Activated CD8-positive, alpha-beta memory T cell treated with anti-CD3 and anti-CD28 coated beads, Interleukin-2, amount 10 ng/mL, durations not matched to agents 7 days and 5 days (primary cell): ENCODE results near the gene TES. TPM values are rescaled to one million over a fixed set of nuclear protein-coding genes. Genes with fewer than 3 reads are reported as not detected.
A peak's percentile ranks its signal among the peaks of the same experiment; 100 is the strongest.

Experiments used
- ATAC-seq: fragments of 150-1000 bp; cut with Tn5 transposase; one replicate; pipeline ENCODE4 v1.10.0; 2021; ENCODE audit warnings: moderate library complexity
- CTCF ChIA-PET: fragments of 350-600 bp; sonication (Branson Sonifier 250); formaldehyde crosslinking; loops from one replicate; lab custom pipeline; 2021; ENCODE audit warnings: antibody characterized with exemption; lab: Charles Lee
- DNase-seq: peaks from one replicate; pipeline ENCODE4 v3.0.0-alpha.2; 2020
- H3K27ac Mint-ChIP-seq: one replicate; pipeline ENCODE4 v1.8.0; 2021; ENCODE audit warnings: mild to moderate bottlenecking, mixed read lengths
- H3K27me3 Mint-ChIP-seq: one replicate; pipeline ENCODE4 v1.8.0; 2021; ENCODE audit warnings: mixed read lengths
- H3K36me3 Mint-ChIP-seq: one replicate; pipeline ENCODE4 v1.8.0; 2021; ENCODE audit warnings: mild to moderate bottlenecking, mixed read lengths
- H3K4me1 Mint-ChIP-seq: one replicate; pipeline ENCODE4 v1.8.0; 2021; ENCODE audit warnings: mixed read lengths
- H3K4me3 Mint-ChIP-seq: one replicate; pipeline ENCODE4 v1.8.0; 2021; ENCODE audit warnings: mild to moderate bottlenecking, moderate library complexity, mixed read lengths
- H3K9me3 Mint-ChIP-seq: one replicate; pipeline ENCODE4 v1.8.0; 2022; ENCODE audit warnings: low read depth, mixed read lengths
- total RNA-seq, 2 experiments: library from RNA; stranded (reverse); gene quantifications; one replicate each; pipeline ENCODE4 v1.2.3, GENCODE V29; 2021

TES gene
- total RNA-seq, 2 experiments from 2014 or later: 98.5 TPM

- Mint-ChIP-seq H3K36me3 (no peaks in the 10 kb centered on the region), H3K27me3 (no peaks in the 10 kb centered on the region), H3K4me1 (peaks cover 71% of the 10 kb centered on the region), H3K27ac (peak overlapping the region; percentile 33), H3K4me3 (no peak overlapping the region), H3K9me3 (no peaks in the 10 kb centered on the region)
- CTCF ChIA-PET: interaction anchor here (0.7 to 2.0 kb wide), 6 partner anchors 8 to 58 kb away, joined by 3 to 9 read pairs (median 4); partner anchors contain the start of gene TES
- peak; percentile 46 for ATAC-seq
- DNase-seq: no peak
Measured at GRCh38 chr7:116230191-116231005, 20.1 kb downstream of the TES start.

- peaks cover 3% of the 10 kb centered on the region for H3K36me3 Mint-ChIP-seq
Measured at GRCh38 chr7:116231543-116231942, 21.2 kb downstream of the TES start.

GRCh38 chr7:116231949-116232348, 21.6 kb downstream of the TES start:
- H3K27ac Mint-ChIP-seq: peak overlapping the region; percentile 15
- no peaks in the 10 kb centered on the region for H3K27me3 Mint-ChIP-seq
- ATAC-seq: no peak
- DNase-seq: no peak
- H3K4me3 Mint-ChIP-seq: no peak overlapping the region
- CTCF ChIA-PET: interaction anchor here (1.0 to 2.0 kb wide), 6 partner anchors 14 to 65 kb away, joined by 3 to 9 read pairs (median 4); partner anchors contain the start of gene TES
- peaks cover 69% of the 10 kb centered on the region for H3K4me1 Mint-ChIP-seq
- H3K36me3 Mint-ChIP-seq: peaks cover 3% of the 10 kb centered on the region
- H3K9me3 Mint-ChIP-seq: no peaks in the 10 kb centered on the region

More at GRCh38 chr7:116231543-116231942, 21.2 kb downstream of the TES start:
- H3K4me3 Mint-ChIP-seq: no peak overlapping the region
- H3K4me1 Mint-ChIP-seq: peaks cover 71% of the 10 kb centered on the region
- H3K27ac Mint-ChIP-seq: no peak overlapping the region
- ATAC-seq: no peak
- no peaks in the 10 kb centered on the region for H3K27me3 Mint-ChIP-seq
- DNase-seq: no peak
- CTCF ChIA-PET: interaction anchor here (0.8 to 2.0 kb wide), 6 partner anchors 14 to 51 kb away, joined by 3 to 9 read pairs (median 4); partner anchors contain the start of gene TES
- H3K9me3 Mint-ChIP-seq: no peaks in the 10 kb centered on the region

GRCh38 chr7:116232350-116232749, 22.0 kb downstream of the TES start:
- ATAC-seq: no peak
- Mint-ChIP-seq H3K27me3 (no peaks in the 10 kb centered on the region), H3K4me1 (peaks cover 69% of the 10 kb centered on the region), H3K27ac (no peak overlapping the region), H3K9me3 (no peaks in the 10 kb centered on the region), H3K36me3 (peaks cover 6% of the 10 kb centered on the region), H3K4me3 (no peak overlapping the region)
- CTCF ChIA-PET: interaction anchor here (1.0 to 2.0 kb wide), 6 partner anchors 15 to 66 kb away, joined by 3 to 9 read pairs (median 4); partner anchors contain the start of gene TES
- DNase-seq: no peak

GRCh38 chr7:116232920-116233319, 22.6 kb downstream of the TES start:
- Mint-ChIP-seq H3K4me1 (peaks cover 66% of the 10 kb centered on the region), H3K36me3 (peaks cover 11% of the 10 kb centered on the region), H3K27me3 (no peaks in the 10 kb centered on the region), H3K27ac (no peak overlapping the region), H3K9me3 (no peaks in the 10 kb centered on the region), H3K4me3 (no peak overlapping the region)
- DNase-seq (no peak), ATAC-seq (no peak)
- CTCF ChIA-PET: interaction anchor here (1.0 to 1.7 kb wide), 4 partner anchors 15 to 66 kb away, joined by 3 to 5 read pairs (median 4); partner anchors contain the start of gene TES

GRCh38 chr7:116234517-116235200, 24.3 kb downstream of the TES start:
- Mint-ChIP-seq H3K36me3 (peaks cover 13% of the 10 kb centered on the region), H3K4me3 (no peak overlapping the region), H3K27ac (peak overlapping the region; percentile 54), H3K4me1 (peaks cover 57% of the 10 kb centered on the region), H3K9me3 (no peaks in the 10 kb centered on the region), H3K27me3 (no peaks in the 10 kb centered on the region)
- CTCF ChIA-PET: interaction anchor here (1.1 to 3.7 kb wide), 11 partner anchors 14 to 96 kb away, joined by 3 to 63 read pairs (median 9); partner anchors contain the start of gene TES
- no peak for DNase-seq
- no peak for ATAC-seq

GRCh38 chr7:116235380-116235779, 25.0 kb downstream of the TES start:
- no peak overlapping the region for H3K27ac Mint-ChIP-seq
- peak; percentile 11 for ATAC-seq
- no peak overlapping the region for H3K4me3 Mint-ChIP-seq
- CTCF ChIA-PET: interaction anchor here (0.6 to 3.7 kb wide), 24 partner anchors 10 to 353 kb away, joined by 3 to 63 read pairs (median 6); partner anchors contain the start of gene TES
- H3K27me3 Mint-ChIP-seq: no peaks in the 10 kb centered on the region
- DNase-seq: no peak
- no peaks in the 10 kb centered on the region for H3K9me3 Mint-ChIP-seq
- peaks cover 50% of the 10 kb centered on the region for H3K4me1 Mint-ChIP-seq
- peaks cover 15% of the 10 kb centered on the region for H3K36me3 Mint-ChIP-seq

- Mint-ChIP-seq H3K27me3 (no peaks in the 10 kb centered on the region), H3K4me3 (no peak overlapping the region), H3K9me3 (no peaks in the 10 kb centered on the region), H3K27ac (no peak overlapping the region), H3K4me1 (peaks cover 42% of the 10 kb centered on the region), H3K36me3 (peaks cover 18% of the 10 kb centered on the region)
- peak; percentile 75 for ATAC-seq
- DNase-seq: peak; percentile 65
- CTCF ChIA-PET: interaction anchor here (0.6 to 3.7 kb wide), 29 partner anchors 10 to 353 kb away, joined by 3 to 63 read pairs (median 5); partner anchors contain the start of gene TES
Measured at GRCh38 chr7:116236020-116236630, 25.8 kb downstream of the TES start.

- CTCF ChIA-PET: interaction anchor here (1.0 to 2.6 kb wide), 4 partner anchors 9 to 101 kb away, joined by 3 to 10 read pairs (median 6); no protein-coding TSS in a partner anchor
- H3K4me3 Mint-ChIP-seq: no peak overlapping the region
- peaks cover 37% of the 10 kb centered on the region for H3K36me3 Mint-ChIP-seq
- H3K27ac Mint-ChIP-seq: no peak overlapping the region
- no peak for ATAC-seq
- H3K9me3 Mint-ChIP-seq: peaks cover 3% of the 10 kb centered on the region
- H3K27me3 Mint-ChIP-seq: no peaks in the 10 kb centered on the region
- no peak for DNase-seq
- peaks cover 22% of the 10 kb centered on the region for H3K4me1 Mint-ChIP-seq
Measured at GRCh38 chr7:116239020-116239419, 28.7 kb downstream of the TES start.

GRCh38 chr7:116239434-116239833, 29.1 kb downstream of the TES start:
- CTCF ChIA-PET: interaction anchor here (1.0 to 2.6 kb wide), 4 partner anchors 9 to 101 kb away, joined by 3 to 10 read pairs (median 6); no protein-coding TSS in a partner anchor
- ATAC-seq (no peak), DNase-seq (no peak)
- peaks cover 3% of the 10 kb centered on the region for H3K9me3 Mint-ChIP-seq
- H3K27ac Mint-ChIP-seq: no peak overlapping the region
- no peak overlapping the region for H3K4me3 Mint-ChIP-seq
- H3K27me3 Mint-ChIP-seq: no peaks in the 10 kb centered on the region
- H3K4me1 Mint-ChIP-seq: peaks cover 18% of the 10 kb centered on the region
- peaks cover 41% of the 10 kb centered on the region for H3K36me3 Mint-ChIP-seq

GRCh38 chr7:116240024-116240668, 29.8 kb downstream of the TES start:
- Mint-ChIP-seq H3K4me1 (peaks cover 14% of the 10 kb centered on the region), H3K27me3 (no peaks in the 10 kb centered on the region), H3K4me3 (no peak overlapping the region), H3K27ac (no peak overlapping the region), H3K36me3 (peaks cover 49% of the 10 kb centered on the region), H3K9me3 (peaks cover 3% of the 10 kb centered on the region)
- CTCF ChIA-PET: interaction anchor here (1.2 to 2.6 kb wide), 3 partner anchors 10 to 67 kb away, joined by 3 to 10 read pairs (median 9); no protein-coding TSS in a partner anchor
- ATAC-seq (no peak), DNase-seq (no peak)

GRCh38 chr7:116241291-116241690, 31.0 kb downstream of the TES start:
- CTCF ChIA-PET: interaction anchor here (1.0 to 1.7 kb wide), 4 partner anchors 9 to 348 kb away, joined by 3 to 6 read pairs (median 3); no protein-coding TSS in a partner anchor
- ATAC-seq: no peak
- H3K27ac Mint-ChIP-seq: no peak overlapping the region
- DNase-seq: no peak
- H3K4me3 Mint-ChIP-seq: no peak overlapping the region
- peaks cover 57% of the 10 kb centered on the region for H3K36me3 Mint-ChIP-seq
- H3K4me1 Mint-ChIP-seq: peaks cover 16% of the 10 kb centered on the region
- H3K9me3 Mint-ChIP-seq: peaks cover 5% of the 10 kb centered on the region
- H3K27me3 Mint-ChIP-seq: no peaks in the 10 kb centered on the region
